ENCODE measurements around the gene TEPSIN.

DNA sequence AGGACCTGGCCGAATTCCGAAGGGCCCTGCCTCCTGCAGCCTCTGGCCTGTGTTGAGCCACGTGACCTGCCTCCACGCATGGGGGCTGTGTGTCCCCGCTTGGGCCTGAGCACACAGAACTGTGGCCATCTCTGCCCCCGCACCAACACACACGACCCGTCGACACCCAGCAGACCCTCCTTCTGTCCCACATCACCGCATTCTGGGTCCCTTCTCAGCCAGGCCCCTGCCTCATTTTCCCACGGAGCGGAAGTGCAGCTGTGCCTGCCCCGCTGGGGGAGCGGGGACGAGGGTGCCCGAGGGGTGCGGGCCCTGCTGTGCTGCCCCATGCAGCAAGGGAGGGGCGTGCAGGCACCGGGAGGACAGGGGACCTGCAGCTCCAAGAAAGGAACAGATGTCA lies 18.7 kb upstream of the TEPSIN start:
- TF ChIP-seq SIN3A (conservative IDR thresholded peaks at IDR 0.05 in 1 of 2, IDR thresholded peaks at IDR 0.05 in 1 of 2; ENCODE audit: low read depth in 1 of 2, low read length in 2 of 2): no peak
- TF ChIP-seq, protein P1, sequence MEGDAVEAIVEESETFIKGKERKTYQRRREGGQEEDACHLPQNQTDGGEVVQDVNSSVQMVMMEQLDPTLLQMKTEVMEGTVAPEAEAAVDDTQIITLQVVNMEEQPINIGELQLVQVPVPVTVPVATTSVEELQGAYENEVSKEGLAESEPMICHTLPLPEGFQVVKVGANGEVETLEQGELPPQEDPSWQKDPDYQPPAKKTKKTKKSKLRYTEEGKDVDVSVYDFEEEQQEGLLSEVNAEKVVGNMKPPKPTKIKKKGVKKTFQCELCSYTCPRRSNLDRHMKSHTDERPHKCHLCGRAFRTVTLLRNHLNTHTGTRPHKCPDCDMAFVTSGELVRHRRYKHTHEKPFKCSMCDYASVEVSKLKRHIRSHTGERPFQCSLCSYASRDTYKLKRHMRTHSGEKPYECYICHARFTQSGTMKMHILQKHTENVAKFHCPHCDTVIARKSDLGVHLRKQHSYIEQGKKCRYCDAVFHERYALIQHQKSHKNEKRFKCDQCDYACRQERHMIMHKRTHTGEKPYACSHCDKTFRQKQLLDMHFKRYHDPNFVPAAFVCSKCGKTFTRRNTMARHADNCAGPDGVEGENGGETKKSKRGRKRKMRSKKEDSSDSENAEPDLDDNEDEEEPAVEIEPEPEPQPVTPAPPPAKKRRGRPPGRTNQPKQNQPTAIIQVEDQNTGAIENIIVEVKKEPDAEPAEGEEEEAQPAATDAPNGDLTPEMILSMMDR (IDR thresholded peaks at IDR 0.05; ENCODE audit: control extremely low read depth in 1 of 3, insufficient read depth in 1 of 3, low read depth in 1 of 3, low read length in 3 of 3): no peak

Measured in H1 (cell line).